ENCODE measurements around the gene TK1. TPM values are rescaled to one million over a fixed set of nuclear protein-coding genes. Genes with fewer than 3 reads are reported as not detected.
A peak's percentile ranks its signal among the peaks of the same experiment; 100 is the strongest.
"Not testable (repeated sequence)": the region's sequence is repeated elsewhere in the genome, so short reads cannot be mapped to it uniquely, and the experiment has no call there.

Gene TK1
- total and polyA plus RNA-seq, 4 donors, result 7.9 to 14.9 (median 10.3) TPM

- Histone ChIP-seq H3K27ac (ENCODE audit: low read depth in 1 of 2, low read length in 1 of 2) (peak overlapping the region; percentile 84 to 88), H3K4me3 (no peak overlapping the region), H3K9ac (ENCODE audit: insufficient read depth in 1 of 2, low read length in 2 of 2) (peak overlapping the region in 1 of 2 donors; percentile 8), H3K36me3 (ENCODE audit: control insufficient read depth in 4 of 4, insufficient read depth in 4 of 4, low read length in 4 of 4) (peaks cover 0 to 12% (median 0%) of the 10 kb centered on the region in 4 donors), H3K27me3 (ENCODE audit: control insufficient read depth in 3 of 3, insufficient read depth in 3 of 3, low read length in 2 of 3) (no peaks in the 10 kb centered on the region), H3K9me3 (ENCODE audit: control insufficient read depth in 4 of 4, insufficient read depth in 3 of 4, low read length in 3 of 4) (no peaks in the 10 kb centered on the region), H3K4me1 (ENCODE audit: control insufficient read depth in 5 of 5, insufficient read depth in 5 of 5, low read length in 5 of 5) (peaks cover 0 to 48% (median 10%) of the 10 kb centered on the region in 5 donors)
- peak; percentile 67 to 81 (median 67) for DNase-seq
- ATAC-seq (ENCODE audit: insufficient read depth, low FRiP score), result no peak
- no peak for TF ChIP-seq CTCF (IDR thresholded peaks at IDR 0.05; ENCODE audit: control extremely low read depth, extremely low read depth)
- 24 to 27% methylated on average over 19 of the region's 19 CpGs for WGBS, 2 donors
These were observed 14.4 kb downstream of the TK1 start for GRCh38 chr17:78172249-78173051.

GRCh38 chr17:78171591-78172248, 15.1 kb downstream of the TK1 start:
- not testable (repeated sequence) for H3K9me3 ChIP-seq (ENCODE audit: control insufficient read depth in 4 of 4, insufficient read depth in 3 of 4, low read length in 3 of 4); H3K4me3 ChIP-seq; H3K27me3 ChIP-seq (ENCODE audit: control insufficient read depth in 3 of 3, insufficient read depth in 3 of 3, low read length in 2 of 3); ATAC-seq (ENCODE audit: insufficient read depth, low FRiP score); DNase-seq; H3K9ac ChIP-seq (ENCODE audit: insufficient read depth in 1 of 2, low read length in 2 of 2)
- Histone ChIP-seq H3K36me3 (ENCODE audit: control insufficient read depth in 4 of 4, insufficient read depth in 4 of 4, low read length in 4 of 4) (peaks cover 0 to 12% (median 0%) of the 10 kb centered on the region in 4 donors), H3K27ac (ENCODE audit: low read depth in 1 of 2, low read length in 1 of 2) (peak overlapping the region; percentile 17 to 85), H3K4me1 (ENCODE audit: control insufficient read depth in 5 of 5, insufficient read depth in 5 of 5, low read length in 5 of 5) (peaks cover 0 to 48% (median 10%) of the 10 kb centered on the region in 5 donors)
- WGBS, 2 donors, result 78 to 85% methylated on average over 19 of the region's 19 CpGs

- no peak for TF ChIP-seq CTCF (IDR thresholded peaks at IDR 0.05; ENCODE audit: control extremely low read depth, extremely low read depth)
- no peak overlapping the region for H3K4me3 ChIP-seq
- no peak overlapping the region for H3K9ac ChIP-seq (ENCODE audit: insufficient read depth in 1 of 2, low read length in 2 of 2)
- no peaks in the 10 kb centered on the region for H3K27me3 ChIP-seq (ENCODE audit: control insufficient read depth in 3 of 3, insufficient read depth in 3 of 3, low read length in 2 of 3)
- WGBS, 2 donors, result 79 to 86% methylated on average over 31 of the region's 31 CpGs
- no peaks in the 10 kb centered on the region for H3K9me3 ChIP-seq (ENCODE audit: control insufficient read depth in 4 of 4, insufficient read depth in 3 of 4, low read length in 3 of 4)
- peaks cover 0 to 12% (median 0%) of the 10 kb centered on the region in 4 donors for H3K36me3 ChIP-seq (ENCODE audit: control insufficient read depth in 4 of 4, insufficient read depth in 4 of 4, low read length in 4 of 4)
- H3K27ac ChIP-seq (ENCODE audit: low read depth in 1 of 2, low read length in 1 of 2), result peak overlapping the region in 1 of 2 donors; percentile 53
- ATAC-seq (ENCODE audit: insufficient read depth, low FRiP score), result no peak
- no peak for DNase-seq
- H3K4me1 ChIP-seq (ENCODE audit: control insufficient read depth in 5 of 5, insufficient read depth in 5 of 5, low read length in 5 of 5), result peaks cover 0 to 43% (median 10%) of the 10 kb centered on the region in 5 donors
These were observed 15.9 kb downstream of the TK1 start for GRCh38 chr17:78170692-78171590.
